Activated CD4-positive, alpha-beta T cell treated with anti-CD3 and anti-CD28 coated beads for 1 hour (primary cell): ENCODE results near the gene ANXA6.

Experiments used
- DNase-seq: peaks from one replicate; pipeline ENCODE4 v3.0.0-alpha.2; 2020

The ANXA6 gene

DNA sequence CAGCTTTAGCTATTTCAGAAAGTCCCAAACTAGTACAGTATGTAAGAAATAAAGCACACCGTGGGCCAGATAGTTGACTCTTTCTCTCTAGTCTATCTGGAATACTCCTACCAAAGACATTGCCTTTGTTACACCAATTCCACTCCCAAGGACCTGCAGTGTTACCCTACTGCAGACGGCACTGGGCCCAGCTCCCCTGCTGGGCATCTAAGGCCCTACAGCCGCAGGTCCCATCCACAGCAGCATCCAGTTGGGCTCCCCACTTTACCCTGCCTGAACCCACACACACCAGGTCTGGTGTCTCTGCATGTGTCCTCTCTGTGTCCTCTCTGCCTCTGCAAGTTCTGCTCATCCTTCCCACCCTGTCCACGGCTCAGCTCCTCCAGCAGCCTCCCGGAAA is 99.3 kb downstream of the ANXA6 start:
- DNase-seq, result no peak

DNA sequence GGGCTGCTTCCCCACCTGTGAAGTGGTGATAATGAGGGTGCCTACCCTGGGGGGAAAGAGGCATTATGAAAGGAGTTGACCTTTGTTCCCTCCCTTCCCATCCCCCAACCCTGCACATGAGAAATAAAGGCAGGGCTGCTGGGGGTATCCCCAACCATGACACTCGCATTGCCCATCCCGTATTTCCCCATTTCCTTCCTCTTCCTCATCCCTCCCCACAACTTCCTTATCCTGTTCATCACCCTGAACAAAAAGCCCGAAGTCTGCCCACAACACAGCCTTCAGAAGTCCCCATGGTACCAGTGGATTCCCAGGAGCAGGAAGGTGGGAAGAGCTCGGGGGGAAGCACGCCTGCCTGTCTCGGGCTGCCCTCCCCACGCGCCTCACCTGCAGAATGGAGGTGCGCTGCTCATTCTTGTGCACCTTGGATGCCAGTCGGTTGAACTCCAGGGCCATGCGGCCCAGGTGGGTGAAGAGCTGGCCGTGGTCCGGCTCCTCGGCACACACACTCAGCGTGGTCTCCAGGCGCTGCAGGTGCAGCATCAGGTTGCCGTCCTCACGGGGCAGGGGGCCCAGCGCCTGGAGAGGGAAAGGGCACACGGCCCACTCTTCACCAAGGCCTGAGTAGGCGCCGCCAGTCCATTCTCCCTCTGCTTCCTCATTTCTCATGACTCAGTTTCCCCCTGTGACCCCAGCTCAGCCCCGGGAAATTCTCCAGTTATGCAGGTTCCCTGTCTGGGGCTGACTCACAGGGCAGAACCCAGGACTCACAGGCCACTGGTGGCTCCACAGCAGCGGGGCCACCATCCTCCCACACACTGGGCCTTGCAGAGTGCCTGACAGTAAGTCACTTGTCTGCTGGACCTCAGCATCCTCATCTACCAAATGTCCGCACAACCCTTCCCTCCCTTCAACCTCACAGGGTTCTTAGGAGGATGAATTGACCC is 100.9 kb downstream of the ANXA6 start:
- no peak for DNase-seq

GRCh38 chr5:151055336-151055735 is 102.2 kb downstream of the ANXA6 start:
- no peak for DNase-seq

DNA sequence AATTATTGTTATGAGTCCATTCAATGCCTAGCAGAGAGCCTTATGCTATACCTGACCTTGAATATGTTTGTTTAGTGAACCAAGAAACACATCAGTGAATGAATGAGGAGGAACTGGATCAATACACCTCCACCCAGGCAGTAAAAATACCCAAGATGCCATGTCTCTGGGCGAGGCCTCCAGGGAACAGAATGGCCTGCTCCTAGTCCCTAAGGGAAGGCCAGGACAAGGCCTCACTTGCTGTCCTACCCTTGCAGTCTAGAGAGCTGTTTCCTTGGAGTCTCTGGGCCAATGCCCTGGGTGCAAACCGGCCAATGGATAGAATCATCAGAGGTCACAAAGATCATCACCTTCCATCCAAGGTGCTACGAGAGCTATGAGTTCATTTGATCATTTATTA is 102.9 kb downstream of the ANXA6 start:
- no peak for DNase-seq

DNA sequence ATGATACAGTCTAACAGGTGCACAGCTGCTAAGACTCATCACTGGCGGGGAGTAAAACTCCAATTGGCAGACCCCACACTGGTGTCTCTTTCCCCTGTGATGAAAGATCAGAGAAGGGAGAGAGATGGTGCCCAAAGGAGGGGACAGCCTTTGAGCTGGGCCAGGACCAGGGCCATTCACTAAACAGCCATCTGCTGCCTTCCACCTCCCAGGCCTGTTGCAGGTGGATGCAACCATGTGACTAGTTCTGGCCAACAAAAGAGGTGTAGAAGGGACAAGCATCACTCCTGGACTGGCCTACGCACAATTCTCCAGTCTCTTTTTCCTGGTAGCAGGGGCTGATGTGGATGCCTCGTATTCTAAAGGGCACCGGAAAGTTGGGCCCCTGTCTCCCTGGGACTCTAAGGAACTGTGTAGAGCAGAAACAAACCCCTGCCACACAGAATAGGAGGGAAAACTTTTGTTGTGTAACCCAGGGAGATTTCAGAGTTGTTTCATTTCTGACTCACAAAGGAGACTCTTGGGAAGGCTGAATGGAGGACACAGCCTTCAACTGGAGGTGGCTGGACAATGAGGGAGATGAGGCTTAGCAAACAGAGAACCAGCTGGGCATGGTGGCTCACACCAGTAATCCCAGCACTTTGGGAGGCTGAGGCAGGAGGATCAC is 103.7 kb downstream of the ANXA6 start:
- no peak for DNase-seq

DNA sequence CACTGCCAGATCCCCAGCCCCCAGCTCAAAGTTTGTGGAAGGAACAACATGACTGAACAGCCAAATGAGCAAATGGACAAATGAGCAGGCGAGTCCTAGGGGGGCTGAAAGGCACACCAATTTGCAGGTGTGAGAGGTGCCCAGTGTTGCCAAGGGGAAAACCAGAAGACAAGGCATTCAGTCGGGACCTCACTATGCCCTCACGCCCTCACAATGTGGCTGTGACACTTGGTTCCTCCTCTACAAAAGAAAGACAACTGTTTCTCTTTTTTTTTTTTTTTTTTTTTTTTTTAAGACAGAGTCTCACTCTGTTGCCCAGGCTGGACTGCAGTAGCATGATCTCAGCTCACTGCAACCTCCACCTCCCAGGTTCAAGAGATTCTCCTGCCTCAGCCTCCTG is 104.7 kb downstream of the ANXA6 start:
- no peak for DNase-seq

GRCh38 chr5:151051931-151052608 is 105.5 kb downstream of the ANXA6 start:
- DNase-seq, result no peak

GRCh38 chr5:151051066-151051930 is 106.3 kb downstream of the ANXA6 start:
- peak; percentile 58 for DNase-seq
